Astrocyte (in vitro differentiated cells and primary cell): Measurements from ENCODE around the gene LMF1.

ENCODE experiments used
- EZH2 ChIP-seq: IDR thresholded peaks from 2 replicates; pipeline ENCODE4 v1.6.1; 2012; ENCODE audit warnings: mild to moderate bottlenecking, low read length, inconsistent platforms; ENCODE audit not compliant: insufficient read depth
- TF ChIP-seq, protein P1 (sequence below): IDR thresholded peaks from 2 replicates; pipeline ENCODE4 v1.5.1; 2011; ENCODE audit warnings: low read depth, mild to moderate bottlenecking, inconsistent platforms, low read length, moderate library complexity; ENCODE audit not compliant: insufficient read depth

DNA sequence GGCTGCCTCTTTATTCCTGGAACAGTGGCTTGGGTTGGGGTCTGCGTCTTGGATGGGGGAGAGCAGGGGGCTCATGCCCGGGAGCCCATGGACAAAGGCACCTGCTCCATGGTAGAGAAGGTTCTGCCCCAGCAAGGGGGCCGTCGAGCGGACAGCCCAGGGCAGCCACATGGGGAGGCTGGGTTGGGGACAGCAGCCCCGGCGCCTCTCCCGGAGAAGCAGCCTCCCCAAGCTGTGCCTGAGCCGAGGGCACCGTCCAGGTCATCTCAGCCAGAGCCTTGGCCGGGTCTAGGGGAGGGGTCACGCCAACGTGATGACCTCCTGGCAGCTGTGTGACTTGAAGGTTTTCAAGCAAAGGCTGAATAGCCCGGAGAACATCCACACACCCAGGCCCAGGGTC lies 137.4 kb downstream of the LMF1 start:
- TF ChIP-seq, protein P1, sequence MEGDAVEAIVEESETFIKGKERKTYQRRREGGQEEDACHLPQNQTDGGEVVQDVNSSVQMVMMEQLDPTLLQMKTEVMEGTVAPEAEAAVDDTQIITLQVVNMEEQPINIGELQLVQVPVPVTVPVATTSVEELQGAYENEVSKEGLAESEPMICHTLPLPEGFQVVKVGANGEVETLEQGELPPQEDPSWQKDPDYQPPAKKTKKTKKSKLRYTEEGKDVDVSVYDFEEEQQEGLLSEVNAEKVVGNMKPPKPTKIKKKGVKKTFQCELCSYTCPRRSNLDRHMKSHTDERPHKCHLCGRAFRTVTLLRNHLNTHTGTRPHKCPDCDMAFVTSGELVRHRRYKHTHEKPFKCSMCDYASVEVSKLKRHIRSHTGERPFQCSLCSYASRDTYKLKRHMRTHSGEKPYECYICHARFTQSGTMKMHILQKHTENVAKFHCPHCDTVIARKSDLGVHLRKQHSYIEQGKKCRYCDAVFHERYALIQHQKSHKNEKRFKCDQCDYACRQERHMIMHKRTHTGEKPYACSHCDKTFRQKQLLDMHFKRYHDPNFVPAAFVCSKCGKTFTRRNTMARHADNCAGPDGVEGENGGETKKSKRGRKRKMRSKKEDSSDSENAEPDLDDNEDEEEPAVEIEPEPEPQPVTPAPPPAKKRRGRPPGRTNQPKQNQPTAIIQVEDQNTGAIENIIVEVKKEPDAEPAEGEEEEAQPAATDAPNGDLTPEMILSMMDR = no peak
- no peak for TF ChIP-seq EZH2
